ENCODE measurements around the gene OXSM. TPM values are rescaled to one million over a fixed set of nuclear protein-coding genes. Genes with fewer than 3 reads are reported as not detected.

The OXSM gene
- total RNA-seq, 1 donor from 2014 or later, result 8.9 TPM

- no peak for DNase-seq (ENCODE audit: extremely low read depth, low read depth, low spot score)
Observed at GRCh38 chr3:25801786-25802185, 11.9 kb downstream of the OXSM start.

DNA sequence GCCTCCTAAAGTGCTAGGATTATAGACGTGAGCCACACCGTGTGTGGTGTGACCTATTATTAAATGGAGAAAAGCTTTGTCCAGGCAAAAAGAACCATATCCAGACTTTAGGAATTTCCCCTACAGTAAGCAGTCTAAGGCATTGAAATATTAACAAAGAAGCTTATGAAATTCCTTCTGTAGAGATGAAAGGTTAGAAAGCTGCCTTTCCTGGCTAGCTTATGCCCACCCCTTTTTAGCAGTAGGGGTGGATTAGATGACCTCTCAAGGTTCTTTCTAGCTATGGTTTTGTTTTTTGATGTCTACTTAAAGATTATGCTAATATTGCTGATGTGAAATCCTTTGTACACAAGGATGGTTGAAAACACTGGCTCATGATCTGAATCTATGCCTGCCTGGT lies 13.9 kb downstream of the OXSM start:
- no peak for DNase-seq (ENCODE audit: extremely low read depth, low read depth, low spot score)

GRCh38 chr3:25804676-25805075 lies 14.8 kb downstream of the OXSM start:
- DNase-seq (ENCODE audit: extremely low read depth, low read depth, low spot score), result no peak

GRCh38 chr3:25812644-25813043 lies 22.8 kb downstream of the OXSM start:
- no peak for DNase-seq (ENCODE audit: extremely low read depth, low read depth, low spot score)

DNA sequence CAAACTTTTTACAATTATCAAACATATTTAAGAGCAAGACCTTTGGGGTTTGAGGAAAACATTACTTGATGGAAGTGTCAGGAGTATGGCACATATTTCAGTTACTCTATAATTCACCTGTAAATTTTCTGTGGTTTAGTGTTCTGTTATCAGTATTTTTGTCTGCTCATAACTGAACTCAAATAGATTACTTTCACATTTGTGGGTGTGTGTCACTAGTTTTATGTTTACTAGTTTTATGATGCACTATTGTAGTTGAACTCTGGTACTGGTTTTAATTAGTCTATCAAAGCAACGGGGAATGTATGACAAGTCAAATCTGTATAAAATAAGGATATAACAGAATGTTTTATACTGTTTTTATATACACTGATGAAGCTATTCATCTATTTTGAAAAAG lies 27.2 kb downstream of the OXSM start:
- DNase-seq (ENCODE audit: extremely low read depth, low read depth, low spot score), result no peak

DNA sequence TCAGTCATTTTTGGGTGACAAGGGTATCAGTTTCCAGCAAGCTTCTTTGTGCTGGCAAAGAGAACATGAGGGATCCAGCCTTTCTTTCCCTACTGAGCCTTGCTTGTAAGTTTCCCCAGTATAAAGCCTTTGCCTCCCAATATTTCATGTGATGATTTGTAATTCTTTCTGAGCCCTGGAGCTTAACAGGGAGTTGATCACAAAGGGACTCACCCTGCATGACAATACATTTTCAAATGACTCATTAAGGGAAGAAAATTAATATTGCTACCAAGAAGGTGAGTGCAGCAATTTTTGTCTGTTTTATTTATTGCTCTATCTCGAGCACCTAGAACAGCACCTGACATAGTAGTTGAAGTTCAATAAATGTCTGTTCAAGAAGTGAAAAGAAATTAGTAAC lies 27.7 kb downstream of the OXSM start:
- DNase-seq (ENCODE audit: extremely low read depth, low read depth, low spot score), result no peak

DNA sequence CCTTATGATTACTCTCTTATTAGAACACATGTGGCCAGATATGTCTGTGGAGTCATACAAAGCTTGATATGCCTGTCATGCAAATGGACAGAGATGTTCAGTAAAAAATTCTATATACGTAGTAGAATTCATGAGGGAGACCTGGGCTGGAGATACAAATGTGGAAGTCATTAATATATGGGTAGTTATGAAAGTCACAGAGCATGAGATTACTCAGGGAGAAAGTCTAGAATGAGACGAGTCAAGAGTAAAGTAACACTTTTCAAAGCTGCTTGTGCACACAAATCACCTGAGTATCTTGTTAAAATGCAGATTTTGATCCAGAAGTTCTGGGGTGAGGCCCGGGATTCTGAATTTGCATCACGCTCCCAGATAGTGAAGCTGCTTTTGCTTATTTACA lies 28.4 kb downstream of the OXSM start:
- no peak for DNase-seq (ENCODE audit: extremely low read depth, low read depth, low spot score)

DNA sequence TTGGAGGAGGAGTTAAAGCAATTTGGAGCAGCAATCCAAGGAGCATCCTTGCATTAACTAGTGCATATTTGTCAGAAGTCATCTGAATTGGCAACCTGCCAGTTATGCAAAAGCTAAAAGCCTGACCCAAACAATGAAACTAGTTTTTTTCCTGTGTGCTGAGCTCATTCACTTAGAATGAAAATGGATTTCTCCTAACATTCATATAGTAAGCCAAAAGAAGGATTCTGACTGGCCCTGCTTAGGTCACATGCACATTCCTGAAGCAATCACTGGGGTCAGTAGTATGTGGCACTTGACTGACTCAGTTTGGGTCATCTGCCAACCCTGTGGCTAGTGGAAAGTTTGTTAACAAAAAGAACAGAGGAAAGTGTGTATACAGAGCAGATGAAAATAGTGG lies 30.5 kb downstream of the OXSM start:
- peak; percentile 65 for DNase-seq (ENCODE audit: extremely low read depth, low read depth, low spot score)

DNA sequence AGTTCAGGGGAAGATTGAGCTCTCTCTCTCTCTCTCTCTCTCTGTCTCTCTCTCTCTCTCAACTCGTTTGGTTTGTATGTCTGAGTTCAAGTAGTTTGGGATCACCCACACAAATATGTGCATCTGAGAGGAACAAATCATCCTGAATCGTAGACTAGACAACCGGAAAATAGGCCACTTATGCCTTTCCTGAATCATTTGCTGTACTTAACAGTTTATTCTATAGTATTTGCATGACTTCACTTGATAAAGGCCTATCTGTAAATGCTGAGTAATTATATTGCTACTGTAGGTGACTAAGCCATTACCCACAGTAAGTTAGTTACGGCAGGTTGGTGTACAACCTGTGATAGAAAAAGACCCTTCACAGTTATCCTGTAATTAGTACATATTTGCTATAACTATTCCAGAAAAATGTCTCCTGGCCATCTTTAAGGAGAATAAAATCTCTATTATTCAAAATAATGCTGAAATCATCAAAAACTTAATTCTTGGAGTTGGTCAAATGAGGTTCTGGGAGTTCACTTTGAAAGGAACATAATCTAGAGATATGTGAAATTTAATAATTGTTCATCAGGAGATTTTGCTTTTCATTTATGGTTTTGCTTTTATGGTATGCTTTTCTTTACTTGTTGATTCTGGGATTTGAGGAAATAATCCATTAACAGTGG lies 31.1 kb downstream of the OXSM start:
- no peak for DNase-seq (ENCODE audit: extremely low read depth, low read depth, low spot score)

GRCh38 chr3:25821746-25822573 lies 32.1 kb downstream of the OXSM start:
- no peak for DNase-seq (ENCODE audit: extremely low read depth, low read depth, low spot score)

DNA sequence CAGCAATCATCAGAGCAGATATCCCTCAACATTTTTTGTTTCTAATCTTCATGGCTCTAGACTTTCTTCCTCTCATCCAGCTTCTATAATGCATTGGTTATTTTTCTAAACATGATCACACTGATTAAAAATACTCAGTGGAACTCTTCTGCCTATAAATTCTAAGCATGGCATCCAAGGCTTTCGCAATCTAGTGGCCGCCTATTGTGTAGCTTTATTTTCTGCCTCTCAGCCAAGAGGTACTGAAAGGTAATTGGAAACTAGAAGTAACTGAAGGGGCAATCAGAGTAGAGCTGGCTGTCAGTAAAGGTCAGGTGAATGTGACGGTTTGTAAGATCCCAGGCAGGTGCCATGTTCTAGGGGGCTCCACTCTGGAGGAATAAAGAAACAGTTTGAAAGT lies 33.4 kb downstream of the OXSM start:
- no peak for DNase-seq (ENCODE audit: extremely low read depth, low read depth, low spot score)

- DNase-seq (ENCODE audit: extremely low read depth, low read depth, low spot score), result no peak
Observed at GRCh38 chr3:25826510-25826909, 36.6 kb downstream of the OXSM start.

- DNase-seq (ENCODE audit: extremely low read depth, low read depth, low spot score), result no peak
Observed at GRCh38 chr3:25830373-25831280, 40.7 kb downstream of the OXSM start.

DNA sequence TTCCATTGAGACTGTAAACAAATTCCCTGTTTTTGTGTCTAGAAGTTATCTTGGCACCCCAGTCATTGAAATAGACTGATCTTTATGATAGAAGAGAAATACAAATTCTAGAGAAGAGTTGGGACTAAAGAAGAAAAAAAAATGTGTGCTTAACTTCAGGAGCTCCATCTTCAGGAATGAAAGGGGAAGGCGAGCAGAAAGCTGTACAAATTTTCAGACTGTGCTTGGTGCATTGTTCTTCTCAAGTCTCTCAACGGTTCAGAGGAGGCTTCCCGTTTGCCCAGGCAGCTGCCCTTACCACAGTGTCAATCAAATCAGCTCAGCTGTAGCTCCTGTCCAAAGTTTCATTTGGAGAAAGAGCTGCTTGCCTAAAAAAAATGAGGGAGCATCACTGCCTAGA lies 41.7 kb downstream of the OXSM start:
- no peak for DNase-seq (ENCODE audit: extremely low read depth, low read depth, low spot score)

GRCh38 chr3:25834346-25834745 lies 44.5 kb downstream of the OXSM start:
- DNase-seq (ENCODE audit: extremely low read depth, low read depth, low spot score), result no peak

DNA sequence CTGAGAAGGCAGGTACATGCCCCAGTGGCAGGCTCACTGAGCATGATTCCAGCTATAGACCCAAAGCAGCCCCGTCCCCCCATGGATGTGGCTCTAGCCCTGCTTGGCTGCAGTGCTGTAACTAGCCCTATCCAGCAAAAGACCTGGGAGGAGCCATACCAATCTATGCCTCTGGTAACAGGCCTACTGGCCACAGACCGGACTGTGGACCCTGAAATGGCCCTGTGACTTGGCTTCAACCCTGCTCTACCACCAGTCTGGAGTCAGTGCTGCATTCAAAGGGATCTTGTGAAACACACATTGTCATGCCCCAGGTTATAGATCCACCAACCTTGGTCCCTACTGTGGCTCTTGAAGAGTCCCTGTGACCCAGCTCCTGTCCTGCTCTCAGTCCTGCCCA lies 46.7 kb downstream of the OXSM start:
- no peak for DNase-seq (ENCODE audit: extremely low read depth, low read depth, low spot score)

GRCh38 chr3:25837038-25837437 lies 47.1 kb downstream of the OXSM start:
- DNase-seq (ENCODE audit: extremely low read depth, low read depth, low spot score), result no peak

DNA sequence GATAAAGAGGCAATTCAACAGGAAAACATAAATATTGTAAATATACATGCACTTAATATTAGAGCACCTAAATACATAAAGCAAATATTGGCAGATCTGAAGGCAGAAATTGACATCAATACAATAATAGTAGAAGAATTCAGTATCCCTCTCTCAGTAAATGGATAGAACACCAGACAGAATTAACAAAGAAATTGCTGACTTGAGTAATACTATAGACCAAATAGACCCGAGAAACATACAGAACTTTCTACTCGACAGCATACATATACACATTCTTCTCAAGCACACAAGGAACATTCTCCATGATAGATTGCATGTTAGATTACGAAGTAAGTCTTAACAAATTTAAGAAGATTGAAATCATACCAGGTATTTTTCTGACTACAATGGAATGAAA lies 50.2 kb downstream of the OXSM start:
- DNase-seq (ENCODE audit: extremely low read depth, low read depth, low spot score), result no peak

- no peak for DNase-seq (ENCODE audit: extremely low read depth, low read depth, low spot score)
Observed at GRCh38 chr3:25843332-25843731, 53.4 kb downstream of the OXSM start.
